Choroid plexus epithelial cell (primary cell): ENCODE data around the gene TNNC2.
A peak's percentile ranks its signal among the peaks of the same experiment; 100 is the strongest.
"Not testable (repeated sequence)": the region's sequence is repeated elsewhere in the genome, so short reads cannot be mapped to it uniquely, and the experiment has no call there.

Experiments used
- DNase-seq: peaks from one replicate; pipeline ENCODE4 v3.0.0-alpha.2; 2010; ENCODE audit warnings: low read depth
- H3K4me3 ChIP-seq: 2 replicates; pipeline ENCODE4 v1.5.1; 2011; ENCODE audit warnings: low read depth, mild to moderate bottlenecking, control low read depth, low read length, moderate library complexity
- CTCF ChIP-seq: conservative IDR thresholded peaks from 2 replicates; pipeline ENCODE4 v1.5.1; 2011; ENCODE audit warnings: low read depth, mild to moderate bottlenecking, control low read depth, inconsistent platforms, low read length, moderate library complexity

TNNC2 gene

DNA sequence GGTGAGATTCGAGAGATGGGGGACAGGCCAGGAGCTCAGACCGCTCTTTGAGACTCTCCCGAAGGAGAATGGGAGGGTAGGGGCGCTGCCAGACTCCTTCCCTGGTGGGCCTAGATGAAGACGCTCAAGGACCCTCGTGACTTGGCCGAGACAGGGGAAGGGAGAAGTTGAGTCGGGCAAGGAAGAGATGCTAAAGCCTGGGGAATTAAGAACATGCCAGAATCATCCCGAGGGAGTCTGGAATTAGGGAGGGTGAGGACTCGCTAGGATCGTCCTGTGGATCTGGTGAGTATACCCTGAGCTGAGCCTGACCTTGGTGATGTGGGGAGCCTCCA, 14.1 kb downstream of the TNNC2 start:
- TF ChIP-seq CTCF: no peak
- DNase-seq: no peak
- peak overlapping the region; percentile 78 for H3K4me3 ChIP-seq

GRCh38 chr20:45812157-45813005, 14.7 kb downstream of the TNNC2 start, which contains the start of gene UBE2C:
TSS of gene UBE2C (plus strand) at chr20:45812644. CDS start at chr20:45812696, 52 bp downstream.
- DNase-seq: peak; percentile 100
- H3K4me3 ChIP-seq: peak within 1 kb of the TSS; percentile 78
- no peak for TF ChIP-seq CTCF

- TF ChIP-seq CTCF: no peak
- no peak overlapping the region for H3K4me3 ChIP-seq
- no peak for DNase-seq
Measured at GRCh38 chr20:45810191-45810970, 16.7 kb downstream of the TNNC2 start.

- no peak for DNase-seq
- H3K4me3 ChIP-seq: no peak overlapping the region
- TF ChIP-seq CTCF: no peak
Measured at GRCh38 chr20:45801851-45802250, 25.3 kb downstream of the TNNC2 start.

- peak; percentile 75 for DNase-seq
- TF ChIP-seq CTCF: peak; percentile 88
- H3K4me3 ChIP-seq: no peak overlapping the region
Measured at GRCh38 chr20:45798935-45799642, 28.0 kb downstream of the TNNC2 start.

GRCh38 chr20:45797955-45798354, 29.2 kb downstream of the TNNC2 start:
- H3K4me3 ChIP-seq, DNase-seq: not testable (repeated sequence)

GRCh38 chr20:45797510-45797909, 29.6 kb downstream of the TNNC2 start:
- DNase-seq, H3K4me3 ChIP-seq: not testable (repeated sequence)
